IMR-90 (cell line): Measurements from ENCODE around the gene GPR183. TPM values are rescaled to one million over a fixed set of nuclear protein-coding genes. Genes with fewer than 3 reads are reported as not detected.

Experiments
- ATAC-seq: fragments of 200-7000 bp; cut with Tn5 transposase; 2 replicates; pipeline ENCODE4 v1.9.1; 2020; ENCODE audit warnings: low read depth, mild to moderate bottlenecking, moderate library complexity
- BruUV-seq: library from RNA; stranded (reverse); fragments of 400-500 nt; replicated peaks from 2 replicates; lab custom pipeline; 2021; lab: Mats Ljungman, UMichigan
- CTCF ChIA-PET: fragments of 300-600 bp; formaldehyde crosslinking; extraction: SDS; loops from one replicate; lab custom pipeline; 2021; ENCODE audit warnings: antibody characterized with exemption; lab: Yijun Ruan, JAX
- POLR2A ChIA-PET: fragments of 300-600 bp; sonication (Branson Sonifier 250); formaldehyde crosslinking; loops from one replicate; lab custom pipeline; 2022; ENCODE audit warnings: antibody characterized with exemption; ENCODE audit not compliant: unreplicated experiment; lab: Charles Lee
- DNase-seq: peaks from one replicate; pipeline ENCODE4 v3.0.0; 2013
- H2AFZ ChIP-seq: replicated peaks from 2 replicates; pipeline ENCODE3; 2013; ENCODE audit warnings: low read length, mild to moderate bottlenecking; ENCODE audit not compliant: poor library complexity
- H2AK5ac ChIP-seq: 2 replicates; pipeline ENCODE4 v1.6.1; 2013; ENCODE audit warnings: low read depth, low read length, inconsistent platforms
- H2AK9ac ChIP-seq: replicated peaks from 2 replicates; pipeline ENCODE3; 2013; ENCODE audit warnings: mild to moderate bottlenecking, low read depth, low read length, moderate library complexity; ENCODE audit not compliant: poor library complexity
- H2BK120ac ChIP-seq: 2 replicates; pipeline ENCODE4 v1.6.1; 2013; ENCODE audit warnings: low read depth, low read length, inconsistent platforms
- H2BK15ac ChIP-seq: 3 replicates; pipeline ENCODE4 v1.6.1; 2013; ENCODE audit warnings: low read depth, low read length, inconsistent platforms
- H2BK20ac ChIP-seq: 2 replicates; pipeline ENCODE4 v1.6.1; 2013; ENCODE audit warnings: low read depth, mild to moderate bottlenecking, inconsistent platforms, low read length, moderate library complexity
- H2BK5ac ChIP-seq: 2 replicates; pipeline ENCODE4 v1.6.1; 2013; ENCODE audit warnings: mild to moderate bottlenecking, low read depth, low read length, inconsistent platforms; ENCODE audit not compliant: poor library complexity, severe bottlenecking
- H3K14ac ChIP-seq: replicated peaks from 2 replicates; pipeline ENCODE4 v1.6.1; 2013; ENCODE audit warnings: low read depth, low read length, inconsistent platforms
- H3K18ac ChIP-seq: 2 replicates; pipeline ENCODE4 v1.6.1; 2013; ENCODE audit warnings: low read depth, low read length, control low read depth
- H3K23ac ChIP-seq: 2 replicates; pipeline ENCODE4 v1.6.1; 2013; ENCODE audit warnings: low read depth, low read length, inconsistent platforms
- H3K27ac ChIP-seq: 2 replicates; pipeline ENCODE4 v1.5.1; 2013; ENCODE audit warnings: mild to moderate bottlenecking, control low read depth, low read length; ENCODE audit not compliant: insufficient read depth
- H3K27me3 ChIP-seq: 2 replicates; pipeline ENCODE4 v1.6.1; 2013; ENCODE audit warnings: low read length; ENCODE audit not compliant: control insufficient read depth, insufficient read depth
- H3K36me3 ChIP-seq: 2 replicates; pipeline ENCODE4 v1.6.1; 2013; ENCODE audit warnings: low read length, mixed read lengths; ENCODE audit not compliant: control insufficient read depth, insufficient read depth
- H3K4ac ChIP-seq: 2 replicates; pipeline ENCODE4 v1.6.1; 2013; ENCODE audit warnings: low read depth, low read length, inconsistent platforms
- H3K4me1 ChIP-seq: 2 replicates; pipeline ENCODE4 v1.6.1; 2013; ENCODE audit warnings: low read length, mixed read lengths; ENCODE audit not compliant: control insufficient read depth, insufficient read depth
- H3K4me2 ChIP-seq: 2 replicates; pipeline ENCODE4 v1.6.1; 2013; ENCODE audit warnings: low read depth, mild to moderate bottlenecking, control low read depth, low read length, moderate library complexity
- H3K4me3 ChIP-seq: 2 replicates; pipeline ENCODE4 v1.5.1; 2013; ENCODE audit warnings: low read depth, mild to moderate bottlenecking, control low read depth, low read length, moderate library complexity; ENCODE audit not compliant: insufficient read depth
- H3K56ac ChIP-seq: 2 replicates; pipeline ENCODE4 v1.6.1; 2013; ENCODE audit warnings: low read length, inconsistent platforms; ENCODE audit not compliant: insufficient read depth; ENCODE audit errors: extremely low read depth
- H3K79me1 ChIP-seq, 2 experiments: 2 replicates each; pipeline ENCODE4 v1.6.1; 2013; ENCODE audit warnings: low read length in 2 of 2, inconsistent platforms in 1 of 2, low read depth in 1 of 2
- H3K9ac ChIP-seq: 2 replicates; pipeline ENCODE4 v1.6.1; 2013; ENCODE audit warnings: low read depth, low read length, control low read depth
- H3K9me1 ChIP-seq: 2 replicates; pipeline ENCODE4 v1.6.1; 2013; ENCODE audit warnings: low read length, inconsistent platforms; ENCODE audit not compliant: insufficient read depth
- H3K9me3 ChIP-seq: 2 replicates; pipeline ENCODE4 v1.6.1; 2013; ENCODE audit warnings: low read length; ENCODE audit not compliant: control insufficient read depth, insufficient read depth
- H4K20me1 ChIP-seq: 2 replicates; pipeline ENCODE4 v1.6.1; 2013; ENCODE audit warnings: low read length, inconsistent platforms; ENCODE audit not compliant: insufficient read depth
- H4K5ac ChIP-seq: 2 replicates; pipeline ENCODE4 v1.6.1; 2013; ENCODE audit warnings: mild to moderate bottlenecking, low read depth, low read length, control low read depth
- H4K8ac ChIP-seq, 2 experiments: 2 replicates each; pipeline ENCODE4 v1.6.1; 2013; ENCODE audit warnings: low read depth in 2 of 2, low read length in 2 of 2, control low read depth in 1 of 2, inconsistent platforms in 1 of 2
- H4K91ac ChIP-seq: 2 replicates; pipeline ENCODE4 v1.6.1; 2013; ENCODE audit warnings: low read depth, low read length, inconsistent platforms; ENCODE audit not compliant: insufficient read depth
- BHLHE40 ChIP-seq: fragments of 150-350 bp; IDR thresholded peaks from 2 replicates; pipeline ENCODE4 v1.6.1; 2016; ENCODE audit warnings: mild to moderate bottlenecking, low read depth, low read length
- CEBPB ChIP-seq: IDR thresholded peaks from 2 replicates; pipeline ENCODE4 v1.6.1; 2012; ENCODE audit warnings: low read depth, low read length, improper control_type of control experiment
- CHD1 ChIP-seq: IDR thresholded peaks from 2 replicates; pipeline ENCODE4 v1.6.1; 2012; ENCODE audit warnings: low read depth, low read length, improper control_type of control experiment
- FOS ChIP-seq: fragments of 150-350 bp; IDR thresholded peaks from 2 replicates; pipeline ENCODE4 v1.6.1; 2016; ENCODE audit warnings: low read depth, low read length
- MAFK ChIP-seq: IDR thresholded peaks from 2 replicates; pipeline ENCODE4 v1.6.1; 2012; ENCODE audit warnings: low read depth, low read length, improper control_type of control experiment
- MAZ ChIP-seq: IDR thresholded peaks from 2 replicates; pipeline ENCODE4 v1.6.1; 2012; ENCODE audit warnings: low read depth, mild to moderate bottlenecking, low read length, improper control_type of control experiment, moderate library complexity, borderline replicate concordance
- MXI1 ChIP-seq: IDR thresholded peaks from 2 replicates; pipeline ENCODE4 v1.6.1; 2012; ENCODE audit warnings: low read depth, mild to moderate bottlenecking, low read length, moderate library complexity, borderline replicate concordance
- NFE2L2 ChIP-seq: fragments of 150-350 bp; IDR thresholded peaks from 2 replicates; pipeline ENCODE4 v1.6.1; 2016; ENCODE audit warnings: low read depth, mild to moderate bottlenecking, low read length
- POLR2A ChIP-seq: IDR thresholded peaks from 2 replicates; pipeline ENCODE4 v1.6.1; 2012; ENCODE audit warnings: mild to moderate bottlenecking, low read depth, low read length
- RAD21 ChIP-seq: IDR thresholded peaks from 2 replicates; pipeline ENCODE4 v1.6.1; 2012; ENCODE audit warnings: low read length, improper control_type of control experiment
- RCOR1 ChIP-seq: IDR thresholded peaks from 2 replicates; pipeline ENCODE4 v1.6.1; 2012; ENCODE audit warnings: mild to moderate bottlenecking, low read length, improper control_type of control experiment; ENCODE audit not compliant: insufficient replicate concordance
- RFX5 ChIP-seq: IDR thresholded peaks from 2 replicates; pipeline ENCODE4 v1.8.0; 2012; ENCODE audit warnings: low read depth, mild to moderate bottlenecking, low read length, moderate library complexity
- SMC3 ChIP-seq: fragments of 150-350 bp; IDR thresholded peaks from 2 replicates; pipeline ENCODE4 v1.6.1; 2016; ENCODE audit warnings: low read depth, mild to moderate bottlenecking, antibody characterized with exemption, low read length, moderate library complexity
- WGBS, 2 experiments: methylation state at CpG; one replicate each; pipeline versions ENCODE4 v1.1.5 to v1.1.7; 2013; ENCODE audit warnings: missing lambda C conversion rate in 2 of 2; ENCODE audit not compliant: insufficient read length in 1 of 2; ENCODE audit errors: extremely low coverage in 2 of 2; 5-methylcytosine and 5-hydroxymethylcytosine counted together
- dilution Hi-C: fragments of 300-500 bp; cut with HindIII; formaldehyde crosslinking; loops from one replicate; pipeline ENCODE4 v1.14.3; 2018; ENCODE audit warnings: low sequenced_read_pairs; ENCODE audit not compliant: unreplicated experiment
- in situ Hi-C: fragments of 300-500 bp; cut with MboI; formaldehyde crosslinking; loops from 3 replicates; pipeline ENCODE4 v1.14.3; 2019; ENCODE audit warnings: low sequenced_read_pairs, inconsistent platforms, mixed read lengths
- intact Hi-C: fragments of 100-400 bp; cut with micrococcal nuclease; formaldehyde crosslinking; loops from 2 replicates; pipeline ENCODE4 v1.10.0; 2022
- polyA plus RNA-seq, 3 experiments: library from polyadenylated mRNA; depleted of rRNA; stranded (reverse); fragments of >200 nt; gene quantifications; 2 replicates each; pipeline ENCODE4 v1.2.3, GENCODE V29; 2012; ENCODE audit warnings: low replicate concordance in 1 of 3
- total RNA-seq: library from RNA; depleted of rRNA; stranded (reverse); fragments of >200 nt; gene quantifications from 2 replicates; pipeline ENCODE4 v1.2.3, GENCODE V29; 2012
- TF ChIP-seq, protein P1 (sequence below): fragments of 150-350 bp; IDR thresholded peaks from 2 replicates; pipeline ENCODE4 v1.6.1; 2016; ENCODE audit warnings: low read depth, mild to moderate bottlenecking, low read length, moderate library complexity, borderline replicate concordance
- TF ChIP-seq, protein P2 (sequence below): fragments of 150-350 bp; IDR thresholded peaks from 2 replicates; pipeline ENCODE4 v1.6.1; 2017; ENCODE audit warnings: mild to moderate bottlenecking, antibody characterized with exemption, low read length, low read depth
- TF ChIP-seq, protein P3 (sequence below): conservative IDR thresholded peaks from 2 replicates; pipeline ENCODE4 v1.5.1; 2012; ENCODE audit warnings: mild to moderate bottlenecking, low read depth, low read length, improper control_type of control experiment

GPR183 gene
- total and polyA plus RNA-seq, 2 of the 4 experiments (the other 2 are of a cell fraction) = 0.18 to 0.31 TPM

DNA sequence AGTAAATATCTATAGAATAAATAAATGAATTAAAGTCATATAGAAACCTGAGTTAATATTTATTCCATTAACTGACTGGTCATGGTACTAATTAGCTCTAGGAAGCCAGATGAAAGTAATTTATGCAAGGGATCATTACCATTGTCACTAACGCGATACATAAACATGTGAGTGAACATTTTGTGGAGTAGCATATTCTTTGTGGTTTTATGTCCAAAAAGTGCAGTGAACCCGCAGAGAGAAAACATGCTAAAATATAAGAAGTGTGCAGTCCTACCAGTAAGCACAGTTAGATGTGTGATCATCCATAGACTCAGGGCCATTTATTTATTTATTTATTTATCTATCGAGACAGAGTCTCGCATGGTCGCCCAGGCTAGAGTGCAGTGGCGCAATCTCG, 1.6 kb downstream of the GPR183 start:
- Histone ChIP-seq H4K20me1 (peaks cover 12% of the 10 kb centered on the region), H3K9me1 (peaks cover 12% of the 10 kb centered on the region), H3K14ac (no peak overlapping the region), H3K27ac (no peak overlapping the region), H3K79me1 (peaks cover 5 to 11% of the 10 kb centered on the region in 2 experiments; a peak in 3 of 4 replicates), H3K27me3 (no peaks in the 10 kb centered on the region), H2AK9ac (no peak overlapping the region), H4K8ac (no peak overlapping the region), H3K23ac (no peak overlapping the region), H3K4me2 (no peak overlapping the region), H2AK5ac (no peak overlapping the region), H2BK5ac (no peak overlapping the region), H2AFZ (no peak overlapping the region), H4K91ac (no peak overlapping the region), H3K9me3 (no peaks in the 10 kb centered on the region), H3K4me1 (peaks cover 10% of the 10 kb centered on the region), H2BK20ac (no peak overlapping the region), H4K5ac (no peak overlapping the region), H3K18ac (no peak overlapping the region), H3K4ac (no peak overlapping the region), H2BK120ac (no peak overlapping the region), H3K9ac (no peak overlapping the region), H3K4me3 (no peak overlapping the region), H3K56ac (no peak overlapping the region), H2BK15ac (no peak overlapping the region), H3K36me3 (peaks cover 2% of the 10 kb centered on the region; the same call in 1 of the 2 replicates)
- ATAC-seq = no peak
- BruUV-seq = no TSS peak
- TF ChIP-seq CEBPB (no peak), SMC3 (no peak), RFX5 (no peak), MAZ (no peak), MAFK (no peak), CHD1 (no peak), FOS (no peak), BHLHE40 (no peak), POLR2A (no peak), RCOR1 (no peak), RAD21 (no peak), NFE2L2 (no peak), MXI1 (no peak)
- TF ChIP-seq, protein P1, sequence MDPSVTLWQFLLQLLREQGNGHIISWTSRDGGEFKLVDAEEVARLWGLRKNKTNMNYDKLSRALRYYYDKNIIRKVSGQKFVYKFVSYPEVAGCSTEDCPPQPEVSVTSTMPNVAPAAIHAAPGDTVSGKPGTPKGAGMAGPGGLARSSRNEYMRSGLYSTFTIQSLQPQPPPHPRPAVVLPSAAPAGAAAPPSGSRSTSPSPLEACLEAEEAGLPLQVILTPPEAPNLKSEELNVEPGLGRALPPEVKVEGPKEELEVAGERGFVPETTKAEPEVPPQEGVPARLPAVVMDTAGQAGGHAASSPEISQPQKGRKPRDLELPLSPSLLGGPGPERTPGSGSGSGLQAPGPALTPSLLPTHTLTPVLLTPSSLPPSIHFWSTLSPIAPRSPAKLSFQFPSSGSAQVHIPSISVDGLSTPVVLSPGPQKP = no peak
- TF ChIP-seq, protein P2, sequence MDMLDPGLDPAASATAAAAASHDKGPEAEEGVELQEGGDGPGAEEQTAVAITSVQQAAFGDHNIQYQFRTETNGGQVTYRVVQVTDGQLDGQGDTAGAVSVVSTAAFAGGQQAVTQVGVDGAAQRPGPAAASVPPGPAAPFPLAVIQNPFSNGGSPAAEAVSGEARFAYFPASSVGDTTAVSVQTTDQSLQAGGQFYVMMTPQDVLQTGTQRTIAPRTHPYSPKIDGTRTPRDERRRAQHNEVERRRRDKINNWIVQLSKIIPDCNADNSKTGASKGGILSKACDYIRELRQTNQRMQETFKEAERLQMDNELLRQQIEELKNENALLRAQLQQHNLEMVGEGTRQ = no peak
- TF ChIP-seq, protein P3, sequence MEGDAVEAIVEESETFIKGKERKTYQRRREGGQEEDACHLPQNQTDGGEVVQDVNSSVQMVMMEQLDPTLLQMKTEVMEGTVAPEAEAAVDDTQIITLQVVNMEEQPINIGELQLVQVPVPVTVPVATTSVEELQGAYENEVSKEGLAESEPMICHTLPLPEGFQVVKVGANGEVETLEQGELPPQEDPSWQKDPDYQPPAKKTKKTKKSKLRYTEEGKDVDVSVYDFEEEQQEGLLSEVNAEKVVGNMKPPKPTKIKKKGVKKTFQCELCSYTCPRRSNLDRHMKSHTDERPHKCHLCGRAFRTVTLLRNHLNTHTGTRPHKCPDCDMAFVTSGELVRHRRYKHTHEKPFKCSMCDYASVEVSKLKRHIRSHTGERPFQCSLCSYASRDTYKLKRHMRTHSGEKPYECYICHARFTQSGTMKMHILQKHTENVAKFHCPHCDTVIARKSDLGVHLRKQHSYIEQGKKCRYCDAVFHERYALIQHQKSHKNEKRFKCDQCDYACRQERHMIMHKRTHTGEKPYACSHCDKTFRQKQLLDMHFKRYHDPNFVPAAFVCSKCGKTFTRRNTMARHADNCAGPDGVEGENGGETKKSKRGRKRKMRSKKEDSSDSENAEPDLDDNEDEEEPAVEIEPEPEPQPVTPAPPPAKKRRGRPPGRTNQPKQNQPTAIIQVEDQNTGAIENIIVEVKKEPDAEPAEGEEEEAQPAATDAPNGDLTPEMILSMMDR = no peak
- dilution Hi-C loops (no loop called here), in situ Hi-C loops (no loop called here), intact Hi-C loops (no loop called here)
- WGBS, 2 experiments = no CpG with 5 or more reads among the region's 8 CpGs
- DNase-seq = no peak
- ChIA-PET POLR2A (no interaction called here), CTCF (no interaction called here)
